ENCODE measurements around the gene ZNF280B.

DNA sequence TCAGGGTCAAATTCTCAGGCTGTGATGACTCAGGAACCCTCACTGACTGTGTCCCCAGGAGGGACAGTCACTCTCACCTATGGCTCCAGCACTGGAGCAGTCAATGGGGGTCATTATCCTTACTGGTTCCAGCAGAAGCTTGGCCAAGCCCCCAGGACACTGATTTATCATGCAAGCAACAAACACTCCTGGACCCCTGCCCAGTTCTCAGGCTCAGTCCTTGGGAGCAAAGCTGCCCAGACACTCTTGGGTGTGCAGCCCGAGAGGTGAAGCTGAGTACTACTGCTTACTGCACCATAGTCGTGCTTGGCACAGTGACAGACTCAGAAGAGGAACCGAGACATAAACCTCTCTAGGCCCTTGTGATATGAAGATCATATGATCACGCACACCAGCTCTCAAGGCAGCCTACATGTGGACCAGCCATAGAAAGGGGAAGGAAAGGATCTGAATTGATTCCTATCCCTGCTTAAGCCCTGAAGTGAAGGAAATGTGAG, 58.2 kb downstream of the ZNF280B start:
- TF ChIP-seq, protein P1, sequence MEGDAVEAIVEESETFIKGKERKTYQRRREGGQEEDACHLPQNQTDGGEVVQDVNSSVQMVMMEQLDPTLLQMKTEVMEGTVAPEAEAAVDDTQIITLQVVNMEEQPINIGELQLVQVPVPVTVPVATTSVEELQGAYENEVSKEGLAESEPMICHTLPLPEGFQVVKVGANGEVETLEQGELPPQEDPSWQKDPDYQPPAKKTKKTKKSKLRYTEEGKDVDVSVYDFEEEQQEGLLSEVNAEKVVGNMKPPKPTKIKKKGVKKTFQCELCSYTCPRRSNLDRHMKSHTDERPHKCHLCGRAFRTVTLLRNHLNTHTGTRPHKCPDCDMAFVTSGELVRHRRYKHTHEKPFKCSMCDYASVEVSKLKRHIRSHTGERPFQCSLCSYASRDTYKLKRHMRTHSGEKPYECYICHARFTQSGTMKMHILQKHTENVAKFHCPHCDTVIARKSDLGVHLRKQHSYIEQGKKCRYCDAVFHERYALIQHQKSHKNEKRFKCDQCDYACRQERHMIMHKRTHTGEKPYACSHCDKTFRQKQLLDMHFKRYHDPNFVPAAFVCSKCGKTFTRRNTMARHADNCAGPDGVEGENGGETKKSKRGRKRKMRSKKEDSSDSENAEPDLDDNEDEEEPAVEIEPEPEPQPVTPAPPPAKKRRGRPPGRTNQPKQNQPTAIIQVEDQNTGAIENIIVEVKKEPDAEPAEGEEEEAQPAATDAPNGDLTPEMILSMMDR (conservative IDR thresholded peaks at IDR 0.05), result no peak
- no peak for TF ChIP-seq ZFX (IDR thresholded peaks at IDR 0.05)
